ENCODE data around the gene PSMF1. TPM values are rescaled to one million over a fixed set of nuclear protein-coding genes. Genes with fewer than 3 reads are reported as not detected.

Gene PSMF1
- total RNA-seq, 1 donor from 2014 or later: 133 TPM

- DNase-seq (ENCODE audit: low read depth) (no peak), FAIRE-seq (no peak)
- no peak overlapping the region for H2AFZ ChIP-seq (ENCODE audit: low read depth, low read length)
- no peaks in the 10 kb centered on the region for H3K79me2 ChIP-seq (ENCODE audit: insufficient read depth, low read length)
- H3K9me3 ChIP-seq (ENCODE audit: insufficient read depth, low read depth, low read length): no peaks in the 10 kb centered on the region
- no peak overlapping the region for H3K4me2 ChIP-seq (ENCODE audit: low read length)
- TF ChIP-seq CTCF (IDR thresholded peaks at IDR 0.05; ENCODE audit: insufficient read depth, low read depth, low read length) (no peak), EZH2 (IDR thresholded peaks at IDR 0.05; ENCODE audit: insufficient read depth, low read length) (no peak)
- no peak overlapping the region for H3K9ac ChIP-seq (ENCODE audit: low read length)
- no peak overlapping the region for H3K27ac ChIP-seq (ENCODE audit: low read depth, low read length)
- H4K20me1 ChIP-seq (ENCODE audit: insufficient read depth, low read length): peaks cover 23% of the 10 kb centered on the region
- H3K4me3 Mint-ChIP-seq (ENCODE audit: unreplicated experiment): no peak overlapping the region
- no peaks in the 10 kb centered on the region for H3K4me1 Mint-ChIP-seq (ENCODE audit: low read depth, unreplicated experiment)
- H3K27me3 ChIP-seq (ENCODE audit: insufficient read depth, low read length): no peaks in the 10 kb centered on the region
- no peak overlapping the region for H3K27ac Mint-ChIP-seq (ENCODE audit: unreplicated experiment)
- no peaks in the 10 kb centered on the region for H3K9me3 Mint-ChIP-seq (ENCODE audit: unreplicated experiment)
- H3K36me3 ChIP-seq (ENCODE audit: insufficient read depth, low read length): peaks cover 28% of the 10 kb centered on the region
- peaks cover 23% of the 10 kb centered on the region for H3K36me3 Mint-ChIP-seq (ENCODE audit: low read depth, unreplicated experiment)
- H3K4me3 ChIP-seq (ENCODE audit: insufficient read depth, low read depth, low read length): no peak overlapping the region
- no peaks in the 10 kb centered on the region for H3K27me3 Mint-ChIP-seq (ENCODE audit: low read depth, unreplicated experiment)
- no peaks in the 10 kb centered on the region for H3K4me1 ChIP-seq (ENCODE audit: insufficient read depth, low read length)
Observed at GRCh38 chr20:1163105-1163504, 44.7 kb downstream of the PSMF1 start.

- peaks cover 24% of the 10 kb centered on the region for H3K36me3 Mint-ChIP-seq (ENCODE audit: low read depth, unreplicated experiment)
- H3K9me3 Mint-ChIP-seq (ENCODE audit: unreplicated experiment): no peaks in the 10 kb centered on the region
- peaks cover 33% of the 10 kb centered on the region for H3K36me3 ChIP-seq (ENCODE audit: insufficient read depth, low read length)
- H3K27me3 ChIP-seq (ENCODE audit: insufficient read depth, low read length): no peaks in the 10 kb centered on the region
- DNase-seq (ENCODE audit: low read depth) (no peak), FAIRE-seq (no peak)
- no peak for TF ChIP-seq CTCF (IDR thresholded peaks at IDR 0.05; ENCODE audit: insufficient read depth, low read depth, low read length)
- no peak for TF ChIP-seq EZH2 (IDR thresholded peaks at IDR 0.05; ENCODE audit: insufficient read depth, low read length)
- H3K27ac Mint-ChIP-seq (ENCODE audit: unreplicated experiment): no peak overlapping the region
- H3K4me1 Mint-ChIP-seq (ENCODE audit: low read depth, unreplicated experiment): no peaks in the 10 kb centered on the region
- no peak overlapping the region for H3K27ac ChIP-seq (ENCODE audit: low read depth, low read length)
- H4K20me1 ChIP-seq (ENCODE audit: insufficient read depth, low read length): peaks cover 23% of the 10 kb centered on the region
- no peak overlapping the region for H3K4me3 ChIP-seq (ENCODE audit: insufficient read depth, low read depth, low read length)
- H3K4me3 Mint-ChIP-seq (ENCODE audit: unreplicated experiment): no peak overlapping the region
- H3K27me3 Mint-ChIP-seq (ENCODE audit: low read depth, unreplicated experiment): no peaks in the 10 kb centered on the region
- no peaks in the 10 kb centered on the region for H3K4me1 ChIP-seq (ENCODE audit: insufficient read depth, low read length)
- no peak overlapping the region for H3K4me2 ChIP-seq (ENCODE audit: low read length)
- no peak overlapping the region for H2AFZ ChIP-seq (ENCODE audit: low read depth, low read length)
- no peak overlapping the region for H3K9ac ChIP-seq (ENCODE audit: low read length)
- H3K9me3 ChIP-seq (ENCODE audit: insufficient read depth, low read depth, low read length): no peaks in the 10 kb centered on the region
- no peaks in the 10 kb centered on the region for H3K79me2 ChIP-seq (ENCODE audit: insufficient read depth, low read length)
Observed at GRCh38 chr20:1163653-1164052, 45.3 kb downstream of the PSMF1 start.

GRCh38 chr20:1164871-1165270 is 46.5 kb downstream of the PSMF1 start:
- Histone ChIP-seq H3K27me3 (ENCODE audit: insufficient read depth, low read length) (no peaks in the 10 kb centered on the region), H3K4me1 (ENCODE audit: insufficient read depth, low read length) (no peaks in the 10 kb centered on the region), H3K27ac (ENCODE audit: low read depth, low read length) (no peak overlapping the region), H3K4me3 (ENCODE audit: insufficient read depth, low read depth, low read length) (no peak overlapping the region), H3K4me2 (ENCODE audit: low read length) (no peak overlapping the region), H3K9ac (ENCODE audit: low read length) (no peak overlapping the region), H4K20me1 (ENCODE audit: insufficient read depth, low read length) (peaks cover 27% of the 10 kb centered on the region), H3K79me2 (ENCODE audit: insufficient read depth, low read length) (no peaks in the 10 kb centered on the region), H3K36me3 (ENCODE audit: insufficient read depth, low read length) (peaks cover 36% of the 10 kb centered on the region), H3K9me3 (ENCODE audit: insufficient read depth, low read depth, low read length) (no peaks in the 10 kb centered on the region), H2AFZ (ENCODE audit: low read depth, low read length) (no peak overlapping the region)
- no peak for DNase-seq (ENCODE audit: low read depth)
- H3K4me1 Mint-ChIP-seq (ENCODE audit: low read depth, unreplicated experiment): no peaks in the 10 kb centered on the region
- no peaks in the 10 kb centered on the region for H3K27me3 Mint-ChIP-seq (ENCODE audit: low read depth, unreplicated experiment)
- H3K36me3 Mint-ChIP-seq (ENCODE audit: low read depth, unreplicated experiment): peaks cover 30% of the 10 kb centered on the region
- no peak overlapping the region for H3K27ac Mint-ChIP-seq (ENCODE audit: unreplicated experiment)
- no peak for FAIRE-seq
- H3K9me3 Mint-ChIP-seq (ENCODE audit: unreplicated experiment): no peaks in the 10 kb centered on the region
- H3K4me3 Mint-ChIP-seq (ENCODE audit: unreplicated experiment): no peak overlapping the region
- TF ChIP-seq CTCF (IDR thresholded peaks at IDR 0.05; ENCODE audit: insufficient read depth, low read depth, low read length) (no peak), EZH2 (IDR thresholded peaks at IDR 0.05; ENCODE audit: insufficient read depth, low read length) (no peak)
